ENCODE data around the gene GKN2. TPM values are rescaled to one million over a fixed set of nuclear protein-coding genes. Genes with fewer than 3 reads are reported as not detected.
"Not testable (repeated sequence)": the region's sequence is repeated elsewhere in the genome, so short reads cannot be mapped to it uniquely, and the experiment has no call there.

Gene GKN2
- total RNA-seq, 2 experiments from 2014 or later, result not detected

GRCh38 chr2:68974946-68975665 is 22.4 kb upstream of the GKN2 start:
- Mint-ChIP-seq H3K4me1 (no peaks in the 10 kb centered on the region), H3K27ac (no peak overlapping the region), H3K36me3 (ENCODE audit: low read depth) (no peaks in the 10 kb centered on the region), H3K27me3 (peaks cover 47% of the 10 kb centered on the region), H3K4me3 (no peak overlapping the region), H3K9me3 (no peaks in the 10 kb centered on the region)
- ChIA-PET CTCF (interaction anchor here (2.3 kb wide), 1 partner anchor 31 kb away, joined by 6 read pairs; no protein-coding TSS in a partner anchor), POLR2A (no interaction called here)
- DNase-seq, result no peak

DNA sequence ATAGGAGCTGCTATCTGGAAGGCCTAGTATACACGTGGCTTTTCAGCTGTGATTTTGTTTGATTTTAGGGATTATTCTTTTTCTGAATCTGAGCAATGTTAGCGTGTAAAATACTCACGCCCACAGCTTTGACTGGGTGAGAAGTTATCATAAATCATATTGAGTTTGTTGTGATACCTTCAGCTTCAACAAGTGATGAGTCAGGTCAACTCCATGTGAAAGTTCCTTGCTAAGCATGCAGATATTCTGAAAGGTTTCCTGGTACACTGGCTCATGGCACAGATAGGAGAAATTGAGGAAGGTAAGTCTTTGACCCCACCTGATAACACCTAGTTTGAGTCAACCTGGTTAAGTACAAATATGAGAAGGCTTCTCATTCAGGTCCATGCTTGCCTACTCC is 21.6 kb upstream of the GKN2 start, which contains the start of gene GKN1:
Gene GKN1, plus strand, starts transcription at position 386 of the 400 bp plus-strand sequence. CDS start 42 bp downstream, outside the sequence.
- no peak for DNase-seq
- H3K4me3 Mint-ChIP-seq, result no peak within 1 kb of the TSS
- POLR2A ChIA-PET, result no interaction called here
- H3K36me3 Mint-ChIP-seq (ENCODE audit: low read depth), result no peaks in the 10 kb centered on the region
- CTCF ChIA-PET, result interaction anchor here (2.3 kb wide), 1 partner anchor 31 kb away, joined by 6 read pairs; no protein-coding TSS in a partner anchor
- no peaks in the 10 kb centered on the region for H3K4me1 Mint-ChIP-seq
- peaks cover 43% of the 10 kb centered on the region for H3K27me3 Mint-ChIP-seq
- H3K27ac Mint-ChIP-seq, result no peak within 1 kb of the TSS
- H3K9me3 Mint-ChIP-seq, result no peaks in the 10 kb centered on the region

DNA sequence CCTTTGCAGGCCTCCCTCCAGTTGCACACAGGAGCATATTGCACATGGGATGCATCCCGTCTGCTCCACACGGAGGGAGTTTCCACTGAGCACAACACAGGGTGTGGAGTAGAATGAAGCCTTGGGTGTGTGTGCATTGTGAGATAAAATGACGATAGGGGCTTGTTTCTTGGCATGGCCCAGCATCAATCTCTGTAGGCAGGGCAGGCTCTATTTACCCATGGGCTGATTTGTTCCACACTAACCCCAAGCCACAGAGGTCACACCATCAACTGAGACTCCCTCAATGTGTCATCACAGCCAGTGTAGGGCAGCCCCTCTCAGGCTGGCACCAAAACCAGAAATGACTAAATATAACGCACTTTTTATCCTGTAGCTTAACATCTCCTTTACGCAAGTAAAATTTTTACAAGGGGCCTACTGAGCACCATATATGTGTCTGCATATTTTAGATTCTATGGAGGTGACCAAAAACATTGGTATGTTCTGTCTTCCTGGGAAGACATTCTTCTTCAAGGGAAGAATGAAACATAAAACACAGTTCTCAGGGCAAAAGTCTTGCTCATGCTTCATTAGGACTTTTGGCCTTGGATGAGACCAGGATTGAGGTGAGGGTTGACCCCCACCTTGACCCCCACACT is 19.0 kb upstream of the GKN2 start:
- ChIA-PET CTCF (no interaction called here), POLR2A (interaction anchor here (0.7 kb wide), 1 partner anchor 17 kb away, joined by 3 read pairs; no protein-coding TSS in a partner anchor)
- Mint-ChIP-seq H3K4me1 (no peaks in the 10 kb centered on the region), H3K4me3 (no peak overlapping the region), H3K27me3 (peaks cover 28% of the 10 kb centered on the region), H3K27ac (no peak overlapping the region), H3K9me3 (no peaks in the 10 kb centered on the region), H3K36me3 (ENCODE audit: low read depth) (no peaks in the 10 kb centered on the region)
- DNase-seq, result no peak

DNA sequence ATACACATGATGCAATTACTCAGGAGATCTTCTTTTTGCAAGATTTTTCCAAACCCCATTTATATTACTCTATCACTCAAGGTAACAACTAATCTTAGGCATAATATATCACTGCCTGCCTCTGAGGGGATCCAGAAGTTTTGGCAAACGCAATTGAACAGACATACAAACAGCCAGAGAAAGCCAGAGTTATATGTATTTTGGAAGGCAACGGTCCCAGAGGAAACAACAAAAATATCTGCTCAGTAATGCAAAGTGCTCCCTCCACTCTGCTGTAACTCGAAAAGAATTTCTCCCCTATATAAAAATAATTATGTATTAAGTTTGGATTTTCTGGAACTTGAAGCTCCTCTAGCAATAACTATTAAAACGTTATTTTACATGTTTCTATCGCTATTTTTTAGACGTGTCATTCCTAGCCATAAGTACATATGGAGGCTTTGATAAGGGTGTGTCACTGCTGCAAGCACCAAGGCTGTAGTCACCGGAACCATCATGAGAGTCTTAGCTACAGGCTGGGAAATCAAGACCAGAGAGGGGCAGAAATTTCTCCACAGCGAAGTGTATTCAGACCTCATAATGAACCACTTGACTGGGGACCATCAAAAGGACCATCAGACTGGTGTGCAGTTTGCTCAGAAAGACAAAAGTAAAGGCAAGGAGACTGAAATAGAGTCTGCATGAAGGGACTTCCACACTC is 18.0 kb upstream of the GKN2 start:
- ChIA-PET POLR2A (no interaction called here), CTCF (no interaction called here)
- Mint-ChIP-seq H3K27ac (no peak overlapping the region), H3K4me3 (no peak overlapping the region), H3K9me3 (no peaks in the 10 kb centered on the region), H3K36me3 (ENCODE audit: low read depth) (no peaks in the 10 kb centered on the region), H3K27me3 (peaks cover 31% of the 10 kb centered on the region), H3K4me1 (no peaks in the 10 kb centered on the region)
- DNase-seq, result no peak

DNA sequence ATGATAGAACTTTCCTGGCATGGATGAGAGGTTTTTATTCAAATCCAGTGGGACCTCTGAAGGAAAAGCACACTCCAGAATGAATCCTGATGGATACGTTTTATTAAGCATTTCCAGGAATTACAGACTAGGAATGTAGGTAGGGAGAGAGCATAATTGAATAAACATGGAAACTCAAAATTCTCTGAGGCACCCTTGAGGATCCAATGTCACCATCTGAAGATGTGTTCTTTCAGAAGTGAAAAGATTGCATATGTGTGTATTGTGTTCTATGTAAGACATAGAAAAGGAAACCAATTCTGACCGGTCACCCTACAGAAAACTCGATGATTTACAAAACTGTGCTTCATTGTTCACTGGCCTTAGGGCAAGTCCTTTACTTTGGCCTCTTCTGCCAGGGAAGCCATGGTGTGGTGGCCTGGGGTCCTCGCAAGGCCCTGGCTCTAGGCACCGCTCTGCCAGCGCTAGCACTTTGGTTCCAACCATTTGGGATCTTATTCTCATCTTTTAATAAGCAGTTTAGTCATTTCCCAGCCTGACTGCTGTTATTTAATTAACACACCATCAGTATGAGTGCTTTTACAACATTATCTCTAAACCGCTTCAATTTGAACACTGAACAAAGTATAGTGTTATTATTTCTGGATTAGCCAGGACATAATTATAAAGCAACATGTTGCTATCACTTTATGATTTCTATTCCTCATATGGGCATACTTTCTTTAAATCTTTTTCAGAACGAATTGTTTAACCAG is 17.2 kb upstream of the GKN2 start:
- no peak overlapping the region for H3K4me3 Mint-ChIP-seq
- no peaks in the 10 kb centered on the region for H3K4me1 Mint-ChIP-seq
- H3K27me3 Mint-ChIP-seq, result peaks cover 24% of the 10 kb centered on the region
- no peaks in the 10 kb centered on the region for H3K9me3 Mint-ChIP-seq
- ChIA-PET POLR2A (no interaction called here), CTCF (no interaction called here)
- H3K36me3 Mint-ChIP-seq (ENCODE audit: low read depth), result no peaks in the 10 kb centered on the region
- H3K27ac Mint-ChIP-seq, result no peak overlapping the region
- DNase-seq, result no peak

GRCh38 chr2:68968221-68968620 is 15.5 kb upstream of the GKN2 start:
- no peaks in the 10 kb centered on the region for H3K9me3 Mint-ChIP-seq
- H3K4me3 Mint-ChIP-seq, result no peak overlapping the region
- no peak for DNase-seq
- ChIA-PET POLR2A (no interaction called here), CTCF (interaction anchor here (1.1 to 3.1 kb wide), 2 partner anchors 25 to 43 kb away, joined by 3 to 10 read pairs; no protein-coding TSS in a partner anchor)
- H3K27me3 Mint-ChIP-seq, result peaks cover 19% of the 10 kb centered on the region
- no peaks in the 10 kb centered on the region for H3K4me1 Mint-ChIP-seq
- H3K27ac Mint-ChIP-seq, result no peak overlapping the region
- H3K36me3 Mint-ChIP-seq (ENCODE audit: low read depth), result no peaks in the 10 kb centered on the region

- ChIA-PET CTCF (no interaction called here), POLR2A (no interaction called here)
- Mint-ChIP-seq H3K36me3 (ENCODE audit: low read depth) (no peaks in the 10 kb centered on the region), H3K4me3 (no peak overlapping the region), H3K9me3 (no peaks in the 10 kb centered on the region), H3K27ac (no peak overlapping the region), H3K4me1 (no peaks in the 10 kb centered on the region), H3K27me3 (peaks cover 22% of the 10 kb centered on the region)
- no peak for DNase-seq
Observed at GRCh38 chr2:68964282-68964681, 11.6 kb upstream of the GKN2 start.

DNA sequence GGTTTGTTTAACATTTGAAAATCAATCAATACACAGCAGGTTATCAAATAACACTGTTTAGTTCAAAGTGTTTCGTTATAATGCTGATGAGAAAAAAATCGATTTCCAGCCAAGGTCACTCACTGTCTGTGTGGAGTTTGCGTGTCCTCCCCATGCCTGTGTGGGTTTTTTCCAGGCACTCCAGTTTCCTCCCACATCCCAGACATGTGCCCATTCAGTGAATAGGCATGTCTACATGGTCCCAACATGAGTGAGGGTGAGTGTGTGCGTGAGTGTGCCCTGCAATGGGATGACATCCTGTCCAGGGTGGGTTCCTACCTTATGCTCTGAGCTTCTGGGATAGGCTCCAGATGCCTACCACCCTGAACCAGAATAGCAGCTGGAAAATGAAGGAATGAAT is 8.7 kb upstream of the GKN2 start:
- CTCF ChIA-PET, result interaction anchor here (0.7 kb wide), 1 partner anchor 52 kb away, joined by 5 read pairs; the partner anchor contains the start of gene ANTXR1
- H3K4me1 Mint-ChIP-seq, result no peaks in the 10 kb centered on the region
- H3K27ac Mint-ChIP-seq, result no peak overlapping the region
- no peaks in the 10 kb centered on the region for H3K36me3 Mint-ChIP-seq (ENCODE audit: low read depth)
- POLR2A ChIA-PET, result interaction anchor here (0.7 kb wide), 1 partner anchor 22 kb away, joined by 4 read pairs; no protein-coding TSS in a partner anchor
- no peaks in the 10 kb centered on the region for H3K9me3 Mint-ChIP-seq
- no peak for DNase-seq
- no peak overlapping the region for H3K4me3 Mint-ChIP-seq
- peaks cover 24% of the 10 kb centered on the region for H3K27me3 Mint-ChIP-seq

GRCh38 chr2:68959001-68959400 is 6.3 kb upstream of the GKN2 start:
- DNase-seq, result no peak
- H3K27me3 Mint-ChIP-seq, result peaks cover 29% of the 10 kb centered on the region
- no peaks in the 10 kb centered on the region for H3K4me1 Mint-ChIP-seq
- CTCF ChIA-PET, result interaction anchor here (0.6 kb wide), 1 partner anchor 151 kb away, joined by 3 read pairs; no protein-coding TSS in a partner anchor
- H3K36me3 Mint-ChIP-seq (ENCODE audit: low read depth), result no peaks in the 10 kb centered on the region
- POLR2A ChIA-PET, result no interaction called here
- H3K9me3 Mint-ChIP-seq, result no peaks in the 10 kb centered on the region
- no peak overlapping the region for H3K4me3 Mint-ChIP-seq
- H3K27ac Mint-ChIP-seq, result no peak overlapping the region

DNA sequence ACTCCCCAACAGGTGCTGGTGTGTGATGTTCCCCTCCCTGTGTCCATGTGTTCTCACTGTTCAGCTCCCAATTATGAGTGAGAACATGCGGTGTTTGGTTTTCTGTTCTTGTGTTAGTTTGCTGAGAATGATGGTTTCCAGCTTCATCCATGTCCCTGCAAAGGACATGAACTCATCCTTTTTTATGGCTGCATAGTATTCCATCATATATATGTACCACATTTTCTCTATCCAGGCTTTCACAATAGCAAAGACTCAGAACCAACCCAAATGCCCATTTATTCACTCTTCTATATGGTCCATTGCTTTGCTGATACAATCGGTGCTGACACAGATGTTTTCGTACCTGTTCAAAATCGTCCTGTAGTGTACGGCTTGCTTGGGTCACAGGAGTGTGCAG is 2.7 kb upstream of the GKN2 start:
- DNase-seq; H3K27ac Mint-ChIP-seq; H3K4me3 Mint-ChIP-seq; POLR2A ChIA-PET; H3K9me3 Mint-ChIP-seq; H3K4me1 Mint-ChIP-seq; H3K36me3 Mint-ChIP-seq (ENCODE audit: low read depth): not testable (repeated sequence)
- CTCF ChIA-PET, result interaction anchor here (1.0 kb wide), 1 partner anchor 12 kb away, joined by 3 read pairs; no protein-coding TSS in a partner anchor
- peaks cover 36% of the 10 kb centered on the region for H3K27me3 Mint-ChIP-seq

DNA sequence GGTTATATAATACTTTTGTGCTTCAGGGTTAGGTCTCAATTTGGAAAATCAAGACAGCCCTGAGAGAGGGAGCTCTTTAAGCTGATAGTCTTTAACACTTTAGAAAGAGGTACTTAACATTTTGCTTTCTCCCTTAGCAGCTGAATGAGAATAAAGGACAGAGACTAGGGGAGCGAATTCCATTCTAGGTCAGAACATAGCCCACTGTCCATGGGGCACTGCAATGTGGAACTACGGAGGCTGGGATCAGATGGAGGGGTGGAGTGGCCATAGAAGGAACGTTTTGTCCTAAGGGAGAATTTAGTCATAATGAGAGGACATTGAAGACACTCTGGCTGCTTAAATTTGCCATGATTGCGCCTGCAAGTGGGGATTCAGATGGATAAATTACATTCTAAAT is 794 bp downstream of the GKN2 start:
- H3K27ac Mint-ChIP-seq, result no peak overlapping the region
- no peaks in the 10 kb centered on the region for H3K36me3 Mint-ChIP-seq (ENCODE audit: low read depth)
- no peaks in the 10 kb centered on the region for H3K4me1 Mint-ChIP-seq
- no peaks in the 10 kb centered on the region for H3K9me3 Mint-ChIP-seq
- peaks cover 37% of the 10 kb centered on the region for H3K27me3 Mint-ChIP-seq
- DNase-seq, result no peak
- no peak overlapping the region for H3K4me3 Mint-ChIP-seq
- ChIA-PET CTCF (interaction anchor here (3.7 kb wide), 1 partner anchor 9 kb away, joined by 18 read pairs; no protein-coding TSS in a partner anchor), POLR2A (no interaction called here)

DNA sequence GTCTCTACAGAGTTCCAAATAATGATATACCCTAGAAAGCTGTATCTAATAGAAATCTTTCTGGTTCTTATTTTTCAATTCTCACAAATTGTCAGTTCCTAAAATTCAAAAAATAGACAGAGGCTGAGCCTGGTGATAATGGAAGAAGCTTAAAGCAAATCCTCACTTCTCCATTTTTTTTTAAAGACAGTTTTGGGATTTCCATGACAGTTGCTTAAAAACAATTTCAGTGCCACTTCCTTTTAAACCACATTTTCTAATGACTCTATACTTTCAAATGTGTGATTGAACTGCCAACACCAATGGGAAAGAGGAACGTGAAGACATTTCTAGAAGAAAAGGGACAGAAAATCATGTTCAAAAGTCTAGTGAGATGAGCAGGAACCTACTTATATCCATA is 4.0 kb downstream of the GKN2 start:
- ChIA-PET CTCF (no interaction called here), POLR2A (no interaction called here)
- no peak for DNase-seq
- no peaks in the 10 kb centered on the region for H3K36me3 Mint-ChIP-seq (ENCODE audit: low read depth)
- no peaks in the 10 kb centered on the region for H3K9me3 Mint-ChIP-seq
- peaks cover 43% of the 10 kb centered on the region for H3K27me3 Mint-ChIP-seq
- no peak overlapping the region for H3K27ac Mint-ChIP-seq
- no peak overlapping the region for H3K4me3 Mint-ChIP-seq
- H3K4me1 Mint-ChIP-seq, result no peaks in the 10 kb centered on the region

- Mint-ChIP-seq H3K9me3 (no peaks in the 10 kb centered on the region), H3K36me3 (ENCODE audit: low read depth) (no peaks in the 10 kb centered on the region), H3K27ac (no peak overlapping the region), H3K27me3 (peaks cover 51% of the 10 kb centered on the region), H3K4me3 (no peak overlapping the region), H3K4me1 (no peaks in the 10 kb centered on the region)
- ChIA-PET POLR2A (no interaction called here), CTCF (no interaction called here)
- no peak for DNase-seq
Observed at GRCh38 chr2:68946117-68946516, 6.6 kb downstream of the GKN2 start.

Data from activated CD4-positive, alpha-beta memory T cell treated with anti-CD3 and anti-CD28 coated beads, Interleukin-2, amount 10 ng/mL, durations not matched to agents 7 days and 5 days (primary cell).